GM12878 (cell line): Measurements from ENCODE around the gene NPSR1. TPM values are rescaled to one million over a fixed set of nuclear protein-coding genes. Genes with fewer than 3 reads are reported as not detected.

ENCODE experiments used
- ATAC-seq: fragments of 200-7000 bp; cut with Tn5 transposase; 3 replicates; pipeline ENCODE4 v1.9.1; 2020; ENCODE audit warnings: mild to moderate bottlenecking, moderate library complexity
- BruUV-seq: library from RNA; stranded (reverse); fragments of 400-500 nt; replicated peaks from 2 replicates; lab custom pipeline; 2021; lab: Mats Ljungman, UMichigan
- CTCF ChIA-PET: fragments of 300-600 bp; sonication (Branson Sonifier 250); formaldehyde crosslinking; extraction: SDS; loops from one replicate; lab custom pipeline; 2021; ENCODE audit warnings: inconsistent platforms; lab: Yijun Ruan, JAX
- POLR2A ChIA-PET: fragments of 350-600 bp; formaldehyde crosslinking; extraction: SDS; loops from one replicate; lab custom pipeline; 2021; ENCODE audit warnings: inconsistent platforms; lab: Charles Lee
- RAD21 ChIA-PET: fragments of 300-600 bp; sonication (Branson Sonifier 250); formaldehyde crosslinking; loops from one replicate; lab custom pipeline; 2023; ENCODE audit warnings: antibody characterized with exemption; ENCODE audit not compliant: unreplicated experiment; lab: Charles Lee
- SMC1A ChIA-PET: fragments of 300-600 bp; sonication (Branson Sonifier 250); formaldehyde crosslinking; loops from one replicate; lab custom pipeline; 2023; ENCODE audit not compliant: unreplicated experiment, uncharacterized antibody; lab: Charles Lee
- DNase-seq: peaks from one replicate; pipeline ENCODE4 v3.0.0-alpha.2; 2011; ENCODE audit warnings: low read depth, low spot score
- FAIRE-seq: peaks from 3 replicates; lab custom pipeline; 2011; peaks lifted over from hg19 to GRCh38; lab: Jason Lieb, UNC
- H2AFZ ChIP-seq: 2 replicates; pipeline ENCODE4 v1.6.0; 2011; ENCODE audit warnings: low read depth, low read length, control low read depth; ENCODE audit not compliant: control insufficient read depth
- H3K27ac ChIP-seq: 2 replicates; pipeline ENCODE4 v1.5.1; 2011; ENCODE audit warnings: control low read depth; ENCODE audit not compliant: control insufficient read depth, insufficient read depth
- H3K27me3 ChIP-seq, 2 experiments: replicated peaks in 1 of 2; 2 replicates each; pipeline versions ENCODE4 v1.6.0 to v1.6.1; 2011; ENCODE audit warnings: low read length in 1 of 2; ENCODE audit not compliant: control insufficient read depth in 2 of 2, insufficient read depth in 2 of 2
- H3K36me3 ChIP-seq, 2 experiments: 2 replicates each; pipeline ENCODE4 v1.5.1; 2011; ENCODE audit warnings: low read length in 1 of 2; ENCODE audit not compliant: control insufficient read depth in 2 of 2, insufficient read depth in 2 of 2
- H3K4me1 ChIP-seq: 2 replicates; pipeline ENCODE4 v1.6.1; 2011; ENCODE audit warnings: mild to moderate bottlenecking, low read length, moderate library complexity, mixed read lengths; ENCODE audit not compliant: control insufficient read depth, insufficient read depth
- H3K4me2 ChIP-seq: 2 replicates; pipeline ENCODE4 v1.6.0; 2011; ENCODE audit warnings: control low read depth; ENCODE audit not compliant: control insufficient read depth, insufficient read depth
- H3K4me3 ChIP-seq: fragments of 200-600 bp; sonication (generic); 2 replicates; pipeline ENCODE4 v1.5.1; 2016
- H3K79me2 ChIP-seq: 2 replicates; pipeline ENCODE4 v1.6.0; 2011; ENCODE audit warnings: low read length; ENCODE audit not compliant: control insufficient read depth, insufficient read depth
- H3K9ac ChIP-seq: 2 replicates; pipeline ENCODE4 v1.8.0; 2011; ENCODE audit warnings: low read length, control low read depth, mixed read lengths; ENCODE audit not compliant: control insufficient read depth, insufficient read depth
- H3K9me3 ChIP-seq: replicated peaks from 3 replicates; pipeline ENCODE4 v1.5.1; 2011; ENCODE audit warnings: mild to moderate bottlenecking, low read length; ENCODE audit not compliant: control insufficient read depth, insufficient read depth
- H4K20me1 ChIP-seq: 2 replicates; pipeline ENCODE4 v1.6.0; 2011; ENCODE audit not compliant: control insufficient read depth, insufficient read depth
- KLF5 ChIP-seq: fragments of 450-650 bp; IDR thresholded peaks from 2 replicates; pipeline ENCODE4 v1.6.1; 2014; ENCODE audit warnings: mild to moderate bottlenecking; ENCODE audit not compliant: partially characterized antibody
- NRF1 ChIP-seq: conservative IDR thresholded peaks from 2 replicates; pipeline ENCODE4 v1.6.1; 2011; ENCODE audit warnings: mild to moderate bottlenecking, low read depth, low read length, improper control_type of control experiment
- RUNX3 ChIP-seq: IDR thresholded peaks from 2 replicates; pipeline ENCODE4 v1.6.1; 2012; ENCODE audit warnings: low read length, inconsistent platforms
- WGBS: methylation state at CpG from one replicate; pipeline ENCODE4 v1.1.6; 2016; ENCODE audit warnings: low lambda C conversion rate; ENCODE audit not compliant: insufficient replicate concordance, insufficient coverage; ENCODE audit errors: missing lambda C conversion rate; 5-methylcytosine and 5-hydroxymethylcytosine counted together
- in situ Hi-C: fragments of 300-500 bp; cut with MboI; formaldehyde crosslinking; loops from 9 replicates; pipeline ENCODE4 v1.14.3; 2018; ENCODE audit warnings: mixed read lengths
- intact Hi-C: fragments of 100-400 bp; cut with micrococcal nuclease; formaldehyde crosslinking; loops from one replicate; pipeline ENCODE4 v1.14.2; 2022; ENCODE audit not compliant: unreplicated experiment
- polyA plus RNA-seq, 11 experiments: library from polyadenylated mRNA; depleted of rRNA in 4 of 11; unstranded in 6 of 11; stranded (reverse) in 5 of 11; fragments of >200 nt; fragmentation: Nextera tagmentation in 4 of 11; fragmentation: Illumina TruSeq in 1 of 11; extraction: Ambion mirVana in 4 of 11; extraction: Trizol in 1 of 11; gene quantifications; 1 replicate in 1 of 11; 2 replicates in 10 of 11; pipeline versions ENCODE4 v1.2.1 to v1.2.3, GENCODE V29; 2011 to 2016; ENCODE audit warnings: inconsistent platforms in 2 of 11, missing spikeins in 2 of 11, low read depth in 1 of 11
- total RNA-seq, 4 experiments: library from RNA; depleted of rRNA in 3 of 4; stranded (reverse); fragments of >200 nt in 3 of 4; fragmentation: Illumina TruSeq in 1 of 4; extraction: Trizol in 1 of 4; gene quantifications; 2 replicates each; pipeline versions ENCODE4 v1.2.1 to v1.2.3, GENCODE V29; 2013 to 2021
- TF ChIP-seq, protein P1 (sequence below), 3 experiments: IDR thresholded peaks in 2 of 3; conservative IDR thresholded peaks in 1 of 3; 2 replicates each; pipeline ENCODE4 v1.5.1; 2011; ENCODE audit warnings: low read depth in 3 of 3, low read length in 3 of 3, mild to moderate bottlenecking in 3 of 3, control low read depth in 2 of 3, moderate library complexity in 2 of 3, inconsistent platforms in 1 of 3, mixed read lengths in 1 of 3; ENCODE audit not compliant: control insufficient read depth in 2 of 3, insufficient read depth in 1 of 3; ENCODE audit errors: extremely low read depth in 1 of 3
- TF ChIP-seq, protein P2 (sequence below): IDR thresholded peaks from 2 replicates; pipeline ENCODE4 v1.6.1; 2011; ENCODE audit warnings: low read depth, low read length, improper control_type of control experiment, borderline replicate concordance

The NPSR1 gene
- total and polyA plus RNA-seq, 10 of the 15 experiments (the other 5 are each of a cell fraction or from before 2014, with no cell fraction given): 0.20 TPM; not detected in 9

DNA sequence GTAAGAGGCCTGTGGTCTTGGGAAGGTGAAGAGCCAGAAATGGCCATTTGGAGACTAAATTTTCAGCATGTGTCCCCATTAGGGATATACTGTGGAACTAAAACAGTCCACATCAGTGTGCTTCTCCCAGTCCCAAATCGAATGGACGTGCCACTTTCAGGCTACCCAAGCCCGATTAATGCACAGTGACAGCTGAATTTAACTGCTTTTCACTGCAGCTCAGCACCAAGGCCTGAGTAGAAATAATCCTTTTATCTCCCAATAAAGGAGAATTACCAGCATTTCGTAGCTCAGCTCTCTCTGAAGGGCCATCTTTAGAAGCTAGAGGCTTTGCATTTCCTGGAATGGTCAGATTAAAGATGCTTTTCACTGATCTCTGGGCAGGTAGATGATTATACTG, 183.3 kb downstream of the NPSR1 start:
- SMC1A ChIA-PET: no interaction called here
- Histone ChIP-seq H2AFZ (no peak overlapping the region), H3K4me2 (no peak overlapping the region), H3K27ac (no peak overlapping the region), H3K4me1 (no peaks in the 10 kb centered on the region), H3K9me3 (no peaks in the 10 kb centered on the region), H3K4me3 (no peak overlapping the region), H3K36me3 (no peaks in the 10 kb centered on the region), H3K27me3 (no peaks in the 10 kb centered on the region), H3K9ac (no peak overlapping the region), H3K79me2 (no peaks in the 10 kb centered on the region), H4K20me1 (no peaks in the 10 kb centered on the region)
- POLR2A ChIA-PET: no interaction called here
- in situ Hi-C loops: no loop called here
- DNase-seq (no peak), FAIRE-seq (no peak), ATAC-seq (no peak)
- no TSS peak for BruUV-seq
- intact Hi-C loops: no loop called here
- CTCF ChIA-PET: no interaction called here
- TF ChIP-seq, protein P1, sequence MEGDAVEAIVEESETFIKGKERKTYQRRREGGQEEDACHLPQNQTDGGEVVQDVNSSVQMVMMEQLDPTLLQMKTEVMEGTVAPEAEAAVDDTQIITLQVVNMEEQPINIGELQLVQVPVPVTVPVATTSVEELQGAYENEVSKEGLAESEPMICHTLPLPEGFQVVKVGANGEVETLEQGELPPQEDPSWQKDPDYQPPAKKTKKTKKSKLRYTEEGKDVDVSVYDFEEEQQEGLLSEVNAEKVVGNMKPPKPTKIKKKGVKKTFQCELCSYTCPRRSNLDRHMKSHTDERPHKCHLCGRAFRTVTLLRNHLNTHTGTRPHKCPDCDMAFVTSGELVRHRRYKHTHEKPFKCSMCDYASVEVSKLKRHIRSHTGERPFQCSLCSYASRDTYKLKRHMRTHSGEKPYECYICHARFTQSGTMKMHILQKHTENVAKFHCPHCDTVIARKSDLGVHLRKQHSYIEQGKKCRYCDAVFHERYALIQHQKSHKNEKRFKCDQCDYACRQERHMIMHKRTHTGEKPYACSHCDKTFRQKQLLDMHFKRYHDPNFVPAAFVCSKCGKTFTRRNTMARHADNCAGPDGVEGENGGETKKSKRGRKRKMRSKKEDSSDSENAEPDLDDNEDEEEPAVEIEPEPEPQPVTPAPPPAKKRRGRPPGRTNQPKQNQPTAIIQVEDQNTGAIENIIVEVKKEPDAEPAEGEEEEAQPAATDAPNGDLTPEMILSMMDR (IDR thresholded peaks at IDR 0.05 in 2 of 3, conservative IDR thresholded peaks at IDR 0.05 in 1 of 3; ENCODE audit: control insufficient read depth in 2 of 3, extremely low read depth in 1 of 3, insufficient read depth in 1 of 3, low read depth in 3 of 3, low read length in 3 of 3): no peak
- TF ChIP-seq, protein P2, sequence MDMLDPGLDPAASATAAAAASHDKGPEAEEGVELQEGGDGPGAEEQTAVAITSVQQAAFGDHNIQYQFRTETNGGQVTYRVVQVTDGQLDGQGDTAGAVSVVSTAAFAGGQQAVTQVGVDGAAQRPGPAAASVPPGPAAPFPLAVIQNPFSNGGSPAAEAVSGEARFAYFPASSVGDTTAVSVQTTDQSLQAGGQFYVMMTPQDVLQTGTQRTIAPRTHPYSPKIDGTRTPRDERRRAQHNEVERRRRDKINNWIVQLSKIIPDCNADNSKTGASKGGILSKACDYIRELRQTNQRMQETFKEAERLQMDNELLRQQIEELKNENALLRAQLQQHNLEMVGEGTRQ: no peak
- TF ChIP-seq KLF5 (no peak), NRF1 (no peak), RUNX3 (no peak)
- 1% methylated on average over 4 of the region's 4 CpGs for WGBS
- RAD21 ChIA-PET: no interaction called here
